ENCODE results near the gene SSTR5. TPM values are rescaled to one million over a fixed set of nuclear protein-coding genes. Genes with fewer than 3 reads are reported as not detected.

The SSTR5 gene
- polyA plus RNA-seq, 2 of the 4 experiments (the other 2 are of a cell fraction) = 0.06 to 0.08 TPM

- TF ChIP-seq EP300 (IDR thresholded peaks at IDR 0.05) = no peak
- no peak for TF ChIP-seq FOSL2 (IDR thresholded peaks at IDR 0.05)
- no peak for TF ChIP-seq FOSL2 (CRISPR knock-in tag; IDR thresholded peaks at IDR 0.05)
- TF ChIP-seq HEYL (CRISPR knock-in tag; IDR thresholded peaks at IDR 0.05) = no peak
- TF ChIP-seq REST (IDR thresholded peaks at IDR 0.05) = no peak
- no peak for TF ChIP-seq ZNF302 (CRISPR knock-in tag; IDR thresholded peaks at IDR 0.05)
- TF ChIP-seq CBX2 (IDR thresholded peaks at IDR 0.05; ENCODE audit: borderline replicate concordance, low read depth) = no peak
- no peak for TF ChIP-seq RFX5 (IDR thresholded peaks at IDR 0.05)
- TF ChIP-seq TFCP2L1 (CRISPR knock-in tag; IDR thresholded peaks at IDR 0.05) = no peak
- no peak for TF ChIP-seq BCL3 (IDR thresholded peaks at IDR 0.05)
- TF ChIP-seq CBX8 (IDR thresholded peaks at IDR 0.05) = no peak
- TF ChIP-seq HOXA7 (CRISPR knock-in tag; IDR thresholded peaks at IDR 0.05) = no peak
- TF ChIP-seq JUN (IDR thresholded peaks at IDR 0.05) = 0 out of 5 replicates have a peak, but pooled peaks of 1 of the 2 experiments have one; percentile 34
- TF ChIP-seq GATA3 (IDR thresholded peaks at IDR 0.05; ENCODE audit: borderline replicate concordance) = peak; percentile 16; the same call in 1 of the 2 replicates
- TF ChIP-seq ZFP36 (IDR thresholded peaks at IDR 0.05; ENCODE audit: borderline replicate concordance, partially characterized antibody) = no peak
- TF ChIP-seq BHLHE40 (IDR thresholded peaks at IDR 0.05; ENCODE audit: low read depth, low read length) = no peak
- TF ChIP-seq ZSCAN20 (CRISPR knock-in tag; IDR thresholded peaks at IDR 0.05) = no peak
- no peak for TF ChIP-seq SREBF2 (IDR thresholded peaks at IDR 0.05)
- TF ChIP-seq CEBPB (IDR thresholded peaks at IDR 0.05) = no peak
- no peak for TF ChIP-seq JUNB (IDR thresholded peaks at IDR 0.05)
- TF ChIP-seq MYC (IDR thresholded peaks at IDR 0.05; ENCODE audit: borderline replicate concordance, low read length) = no peak
- no peak for TF ChIP-seq NR3C1 (IDR thresholded peaks at IDR 0.05)
- TF ChIP-seq MAFK (IDR thresholded peaks at IDR 0.05; ENCODE audit: partially characterized antibody) = no peak
- no peak for TF ChIP-seq PBX3 (IDR thresholded peaks at IDR 0.05)
- no peak for TF ChIP-seq NFE2L2 (conservative IDR thresholded peaks at IDR 0.05; ENCODE audit: low read length)
- no peak for TF ChIP-seq MAZ (IDR thresholded peaks at IDR 0.05; ENCODE audit: borderline replicate concordance, low read depth, low read length)
- TF ChIP-seq SMC3 (IDR thresholded peaks at IDR 0.05) = peak; percentile 38; the same call in 1 of the 3 replicates
- TF ChIP-seq HOXB13 (CRISPR knock-in tag; IDR thresholded peaks at IDR 0.05; ENCODE audit: low read depth) = no peak
- TF ChIP-seq EHF (CRISPR knock-in tag; IDR thresholded peaks at IDR 0.05) = no peak
- no peak for TF ChIP-seq PHF8 (IDR thresholded peaks at IDR 0.05; ENCODE audit: borderline replicate concordance, low read depth)
- no peak for TF ChIP-seq EHMT2 (IDR thresholded peaks at IDR 0.05; ENCODE audit: low read depth)
- TF ChIP-seq CTCF (IDR thresholded peaks at IDR 0.05) = peak; percentile 19; the same call in 2 of the 3 replicates
These were observed 17.5 kb downstream of the SSTR5 start (continued) for GRCh38 chr16:1089822-1090619.
